Heart left ventricle (tissue), 13 donors: Measurements from ENCODE around the gene C1QTNF6.

Experiments used
- POLR2A ChIP-seq, 2 donors: fragments of 450-650 bp; IDR thresholded peaks; one replicate each; pipeline ENCODE4 v1.6.1; 2017; ENCODE audit warnings: antibody characterized with exemption in 2 of 2, mild to moderate bottlenecking in 2 of 2, moderate library complexity in 2 of 2
- TF ChIP-seq, protein P1 (sequence below), 12 donors: fragments of 200-600 bp; sonication (generic) in 4 of 12; IDR thresholded peaks; one replicate each; pipeline versions ENCODE4 v1.5.0 to v1.8.0; 2018 to 2022; ENCODE audit warnings: antibody characterized with exemption in 12 of 12, mild to moderate bottlenecking in 5 of 12
- donor health status: ischemic (EF 13 %, LVEDD 7.1; RV severe dilation, severe dysfunction).
- donor health status: DM: no; HTN: yes; CAD: no.
- donor health status: DM: no; HTN: no; CAD: no.
- donor health status: ischemic (EF 25% LVEDD 6.9; RV normal size, moderate dysfunction).
- donor health status: ischemic (EF 25% LVEDD 5.7; RV mildly dilated, moderate dysfunction).
- donor health status: ischemic (EF 35%, LVEDD 5.7; RV mildly dilated, moderate dysfunction).
- donor health status: nonischemic (EF 11% LVEDD 7.7; RV severe dilation, severe dysfunction).
- donor health status: DM: yes; HTN: yes; CAD: no.
- donor health status: PGD.
- donor health status: ischemic (EF 29% LVEDD 5.4; RV normal size, mild dysfunction).
- donor health status: nonischemic (EF 23%, LVEDD 6.1; RV moderate dilation, normal function).

DNA sequence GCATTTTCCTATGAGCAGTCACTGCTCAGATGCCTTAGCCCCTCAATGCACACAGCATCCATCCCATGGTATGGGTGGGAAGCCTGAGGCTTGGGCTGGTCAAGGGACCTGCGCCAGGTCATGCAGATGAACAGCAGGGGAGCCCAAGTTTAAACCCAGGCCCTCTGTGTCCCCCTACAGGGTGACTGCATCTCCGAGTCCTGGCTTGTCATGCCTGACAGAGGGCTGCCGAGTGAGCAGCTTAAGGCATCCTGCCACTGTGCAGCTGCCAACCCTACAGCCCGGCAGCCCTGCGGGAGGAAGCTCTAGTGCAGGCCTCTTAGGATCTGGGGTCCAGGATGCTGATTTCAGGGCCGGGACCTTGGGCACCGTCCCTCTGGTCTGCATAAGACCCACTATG is 48.3 kb downstream of the C1QTNF6 start:
- TF ChIP-seq, protein P1, sequence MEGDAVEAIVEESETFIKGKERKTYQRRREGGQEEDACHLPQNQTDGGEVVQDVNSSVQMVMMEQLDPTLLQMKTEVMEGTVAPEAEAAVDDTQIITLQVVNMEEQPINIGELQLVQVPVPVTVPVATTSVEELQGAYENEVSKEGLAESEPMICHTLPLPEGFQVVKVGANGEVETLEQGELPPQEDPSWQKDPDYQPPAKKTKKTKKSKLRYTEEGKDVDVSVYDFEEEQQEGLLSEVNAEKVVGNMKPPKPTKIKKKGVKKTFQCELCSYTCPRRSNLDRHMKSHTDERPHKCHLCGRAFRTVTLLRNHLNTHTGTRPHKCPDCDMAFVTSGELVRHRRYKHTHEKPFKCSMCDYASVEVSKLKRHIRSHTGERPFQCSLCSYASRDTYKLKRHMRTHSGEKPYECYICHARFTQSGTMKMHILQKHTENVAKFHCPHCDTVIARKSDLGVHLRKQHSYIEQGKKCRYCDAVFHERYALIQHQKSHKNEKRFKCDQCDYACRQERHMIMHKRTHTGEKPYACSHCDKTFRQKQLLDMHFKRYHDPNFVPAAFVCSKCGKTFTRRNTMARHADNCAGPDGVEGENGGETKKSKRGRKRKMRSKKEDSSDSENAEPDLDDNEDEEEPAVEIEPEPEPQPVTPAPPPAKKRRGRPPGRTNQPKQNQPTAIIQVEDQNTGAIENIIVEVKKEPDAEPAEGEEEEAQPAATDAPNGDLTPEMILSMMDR (IDR thresholded peaks at IDR 0.05), result no peak
- TF ChIP-seq POLR2A (IDR thresholded peaks at IDR 0.05), result no peak
